Keratinocyte (primary cell): ENCODE data around the gene UPK3A. TPM values are rescaled to one million over a fixed set of nuclear protein-coding genes. Genes with fewer than 3 reads are reported as not detected.

Experiments
- DNase-seq: peaks from one replicate; pipeline ENCODE4 v3.0.0-alpha.2; 2011; ENCODE audit warnings: low read depth, missing footprints, low spot score
- FAIRE-seq: peaks from 2 replicates; lab custom pipeline; 2011; peaks lifted over from hg19 to GRCh38; lab: Jason Lieb, UNC
- H2AFZ ChIP-seq: 2 replicates; pipeline ENCODE4 v1.6.0; 2012; ENCODE audit warnings: low read length, control low read depth, inconsistent platforms; ENCODE audit not compliant: control insufficient read depth
- H3K27ac ChIP-seq: 2 replicates; pipeline ENCODE4 v1.5.1; 2011; ENCODE audit warnings: low read length; ENCODE audit not compliant: control insufficient read depth, insufficient read depth
- H3K27me3 ChIP-seq: 3 replicates; pipeline ENCODE4 v1.6.0; 2011; ENCODE audit warnings: low read length; ENCODE audit not compliant: control insufficient read depth, insufficient read depth; ENCODE audit errors: extremely low read depth
- H3K36me3 ChIP-seq, 2 experiments: 2 replicates in 1 of 2; 3 replicates in 1 of 2; pipeline ENCODE4 v1.5.1; 2011; ENCODE audit warnings: low read length in 2 of 2, mild to moderate bottlenecking in 1 of 2; ENCODE audit not compliant: control insufficient read depth in 2 of 2, insufficient read depth in 2 of 2; ENCODE audit errors: extremely low read depth in 1 of 2
- H3K4me1 ChIP-seq: 3 replicates; pipeline ENCODE4 v1.5.1; 2011; ENCODE audit warnings: low read length; ENCODE audit not compliant: control insufficient read depth, insufficient read depth; ENCODE audit errors: extremely low read depth
- H3K4me2 ChIP-seq: 3 replicates; pipeline ENCODE4 v1.6.0; 2011; ENCODE audit warnings: low read depth, low read length; ENCODE audit not compliant: control insufficient read depth, insufficient read depth; ENCODE audit errors: extremely low read depth
- H3K4me3 ChIP-seq, 3 experiments: fragments of 200-600 bp in 1 of 3; sonication (generic) in 1 of 3; 2 replicates in 2 of 3; 3 replicates in 1 of 3; pipeline ENCODE4 v1.5.1; 2011 to 2016; ENCODE audit warnings: low read length in 3 of 3, mild to moderate bottlenecking in 3 of 3, control low read depth in 2 of 3, inconsistent platforms in 1 of 3, low read depth in 1 of 3, mixed read lengths in 1 of 3, mixed run types in 1 of 3, moderate library complexity in 1 of 3; ENCODE audit not compliant: control insufficient read depth in 2 of 3, insufficient read depth in 2 of 3; ENCODE audit errors: extremely low read depth in 1 of 3
- H3K79me2 ChIP-seq: 2 replicates; pipeline ENCODE4 v1.6.0; 2012; ENCODE audit warnings: low read length; ENCODE audit not compliant: control insufficient read depth, insufficient read depth
- H3K9ac ChIP-seq: 3 replicates; pipeline ENCODE4 v1.6.0; 2011; ENCODE audit warnings: low read length; ENCODE audit not compliant: control insufficient read depth, insufficient read depth; ENCODE audit errors: extremely low read depth
- H3K9me1 ChIP-seq: 3 replicates; pipeline ENCODE4 v1.6.0; 2011; ENCODE audit warnings: low read length; ENCODE audit not compliant: control insufficient read depth, insufficient read depth; ENCODE audit errors: extremely low read depth
- H3K9me3 ChIP-seq: 2 replicates; pipeline ENCODE4 v1.5.1; 2012; ENCODE audit warnings: low read depth, low read length; ENCODE audit not compliant: control insufficient read depth
- H4K20me1 ChIP-seq: 3 replicates; pipeline ENCODE4 v1.6.0; 2011; ENCODE audit warnings: low read length; ENCODE audit not compliant: control insufficient read depth, insufficient read depth; ENCODE audit errors: extremely low read depth
- CTCF ChIP-seq, 3 experiments: IDR thresholded peaks in 1 of 3; conservative IDR thresholded peaks in 1 of 3; optimal IDR thresholded peaks in 1 of 3; 2 replicates in 2 of 3; 3 replicates in 1 of 3; pipeline versions ENCODE3 to v1.5.1; 2011; ENCODE audit warnings: low read length in 3 of 3, mild to moderate bottlenecking in 3 of 3, moderate library complexity in 2 of 3, control low read depth in 1 of 3, inconsistent platforms in 1 of 3; ENCODE audit not compliant: insufficient read depth in 2 of 3; ENCODE audit errors: extremely low read depth in 1 of 3
- EZH2 ChIP-seq: IDR thresholded peaks from one replicate; pipeline ENCODE4 v1.6.1; 2012; ENCODE audit warnings: inconsistent platforms, mild to moderate bottlenecking, low read length, moderate library complexity
- dilution Hi-C: fragments of 300-500 bp; cut with MboI; formaldehyde crosslinking; loops from one replicate; pipeline ENCODE4 v1.7.0; 2020; ENCODE audit warnings: low sequenced_read_pairs; ENCODE audit not compliant: extremely low pct_ligation_motif_present
- polyA plus RNA-seq, 5 experiments: library from polyadenylated mRNA; depleted of rRNA in 3 of 5; stranded (reverse) in 3 of 5; stranded (forward) in 1 of 5; unstranded in 1 of 5; fragments of >200 nt; gene quantifications; 1 replicate in 1 of 5; 2 replicates in 3 of 5; 3 replicates in 1 of 5; pipeline versions ENCODE4 v1.2.1 to v1.2.3, GENCODE V29; 2011 to 2012; ENCODE audit warnings: missing spikeins in 2 of 5, low read depth in 1 of 5, low replicate concordance in 1 of 5

Gene UPK3A
- polyA plus RNA-seq, 1 donor (not counting 4 experiments of a cell fraction or from before 2014, with no cell fraction given): not detected

- no peak for FAIRE-seq
- H3K27me3 ChIP-seq: no peaks in the 10 kb centered on the region
- H3K4me1 ChIP-seq: peaks cover 24% of the 10 kb centered on the region
- H3K9me3 ChIP-seq: no peaks in the 10 kb centered on the region
- no peak overlapping the region for H3K4me3 ChIP-seq
- dilution Hi-C loops: no loop called here
- DNase-seq: no peak
- no peak overlapping the region for H3K27ac ChIP-seq
- no peak for TF ChIP-seq EZH2
- TF ChIP-seq CTCF (optimal IDR thresholded peaks at IDR 0.05 in 1 of 3, IDR thresholded peaks at IDR 0.05 in 1 of 3, conservative IDR thresholded peaks at IDR 0.05 in 1 of 3; ENCODE audit: extremely low read depth in 1 of 3, insufficient read depth in 2 of 3, low read length in 3 of 3): no peak
- H3K4me2 ChIP-seq: no peak overlapping the region
- no peaks in the 10 kb centered on the region for H3K9me1 ChIP-seq
- no peak overlapping the region for H3K9ac ChIP-seq
- no peak overlapping the region for H2AFZ ChIP-seq
- H4K20me1 ChIP-seq: peaks cover 12% of the 10 kb centered on the region
- H3K36me3 ChIP-seq: peaks cover 32 to 38% of the 10 kb centered on the region in 2 experiments
- peaks cover 70% of the 10 kb centered on the region for H3K79me2 ChIP-seq
Measured at GRCh38 chr22:45238076-45238956, 46.4 kb upstream of the UPK3A start.

GRCh38 chr22:45238957-45239680 is 45.6 kb upstream of the UPK3A start:
- dilution Hi-C loops: no loop called here
- FAIRE-seq (peak; percentile 48), DNase-seq (no peak)
- no peaks in the 10 kb centered on the region for H3K27me3 ChIP-seq
- TF ChIP-seq EZH2 (no peak), CTCF (optimal IDR thresholded peaks at IDR 0.05 in 1 of 3, IDR thresholded peaks at IDR 0.05 in 1 of 3, conservative IDR thresholded peaks at IDR 0.05 in 1 of 3; ENCODE audit: extremely low read depth in 1 of 3, insufficient read depth in 2 of 3, low read length in 3 of 3) (no peak)
- H3K79me2 ChIP-seq: peaks cover 62% of the 10 kb centered on the region
- H3K9me1 ChIP-seq: no peaks in the 10 kb centered on the region
- H4K20me1 ChIP-seq: peaks cover 12% of the 10 kb centered on the region
- H3K4me1 ChIP-seq: peaks cover 24% of the 10 kb centered on the region
- peak overlapping the region; percentile 71 for H3K27ac ChIP-seq
- H3K36me3 ChIP-seq: peaks cover 29 to 34% of the 10 kb centered on the region in 2 experiments
- H3K9ac ChIP-seq: peak overlapping the region; percentile 84
- H3K4me2 ChIP-seq: peak overlapping the region; percentile 72
- H3K4me3 ChIP-seq: peak overlapping the region; percentile 86 to 92 (median 87)
- H2AFZ ChIP-seq: no peak overlapping the region
- no peaks in the 10 kb centered on the region for H3K9me3 ChIP-seq
